Uterus (tissue), 2 donors: ENCODE data around the gene SLC6A6.

Experiments used
- POLR2A ChIP-seq, 2 donors: fragments of 450-650 bp; IDR thresholded peaks; one replicate each; pipeline ENCODE4 v1.6.1; 2016; ENCODE audit warnings: antibody characterized with exemption in 2 of 2, mild to moderate bottlenecking in 1 of 2, moderate library complexity in 1 of 2
- TF ChIP-seq, protein P1 (sequence below), 4 experiments: fragments of 200-600 bp in 2 of 4; fragments of 450-650 bp in 2 of 4; sonication (generic) in 2 of 4; IDR thresholded peaks; one replicate each; pipeline ENCODE4 v1.5.1; 2016 to 2019; ENCODE audit warnings: antibody characterized with exemption in 4 of 4, mild to moderate bottlenecking in 2 of 4, moderate library complexity in 1 of 4

DNA sequence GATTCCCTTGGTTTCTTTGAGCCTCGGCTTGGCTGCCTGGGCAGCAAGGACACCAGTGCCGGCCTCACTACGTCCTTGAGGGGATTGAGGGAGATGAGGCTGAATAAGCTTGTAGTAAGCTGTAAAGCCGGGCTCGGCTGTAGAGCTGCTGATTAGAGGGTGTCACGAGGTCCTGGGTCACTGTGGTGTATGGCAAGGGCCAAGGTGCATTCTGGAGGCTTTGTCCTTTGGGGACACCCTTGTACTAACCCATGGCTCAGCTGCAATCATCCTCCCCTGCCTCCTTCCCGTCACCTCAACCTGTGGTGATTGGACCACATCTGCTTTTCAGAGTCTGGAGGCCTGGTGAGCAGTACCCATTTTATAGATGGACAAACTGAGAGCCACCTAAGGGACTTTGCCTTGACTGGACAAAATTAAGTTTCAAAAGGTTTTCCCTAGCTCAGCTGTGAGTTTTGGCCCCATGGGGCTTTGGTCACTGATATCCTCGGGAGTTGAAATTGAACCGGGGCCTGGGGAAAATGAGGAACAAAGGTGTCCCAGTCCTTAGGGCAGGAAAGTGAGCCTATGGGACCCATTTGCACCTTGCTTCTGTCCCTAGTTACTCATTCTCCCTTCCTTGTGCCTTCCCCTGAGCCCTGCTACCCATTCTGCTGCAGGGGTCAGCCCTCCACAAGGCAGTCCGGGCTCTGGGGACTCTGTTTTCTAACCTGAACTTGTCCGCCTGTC lies 2.4 kb downstream of the SLC6A6 start:
- TF ChIP-seq, protein P1, sequence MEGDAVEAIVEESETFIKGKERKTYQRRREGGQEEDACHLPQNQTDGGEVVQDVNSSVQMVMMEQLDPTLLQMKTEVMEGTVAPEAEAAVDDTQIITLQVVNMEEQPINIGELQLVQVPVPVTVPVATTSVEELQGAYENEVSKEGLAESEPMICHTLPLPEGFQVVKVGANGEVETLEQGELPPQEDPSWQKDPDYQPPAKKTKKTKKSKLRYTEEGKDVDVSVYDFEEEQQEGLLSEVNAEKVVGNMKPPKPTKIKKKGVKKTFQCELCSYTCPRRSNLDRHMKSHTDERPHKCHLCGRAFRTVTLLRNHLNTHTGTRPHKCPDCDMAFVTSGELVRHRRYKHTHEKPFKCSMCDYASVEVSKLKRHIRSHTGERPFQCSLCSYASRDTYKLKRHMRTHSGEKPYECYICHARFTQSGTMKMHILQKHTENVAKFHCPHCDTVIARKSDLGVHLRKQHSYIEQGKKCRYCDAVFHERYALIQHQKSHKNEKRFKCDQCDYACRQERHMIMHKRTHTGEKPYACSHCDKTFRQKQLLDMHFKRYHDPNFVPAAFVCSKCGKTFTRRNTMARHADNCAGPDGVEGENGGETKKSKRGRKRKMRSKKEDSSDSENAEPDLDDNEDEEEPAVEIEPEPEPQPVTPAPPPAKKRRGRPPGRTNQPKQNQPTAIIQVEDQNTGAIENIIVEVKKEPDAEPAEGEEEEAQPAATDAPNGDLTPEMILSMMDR (IDR thresholded peaks at IDR 0.05): no peak
- no peak for TF ChIP-seq POLR2A (IDR thresholded peaks at IDR 0.05)
